Testis (tissue), 2 donors: ENCODE results near the gene PCDHGA2.
"Not testable (repeated sequence)": the region's sequence is repeated elsewhere in the genome, so short reads cannot be mapped to it uniquely, and the experiment has no call there.

Source experiments
- POLR2A ChIP-seq: fragments of 450-650 bp; IDR thresholded peaks from one replicate; pipeline ENCODE4 v1.6.1; 2017; ENCODE audit warnings: antibody characterized with exemption, mild to moderate bottlenecking, moderate library complexity
- TF ChIP-seq, protein P1 (sequence below), 3 experiments: fragments of 450-650 bp in 2 of 3; fragments of 200-600 bp in 1 of 3; sonication (generic) in 1 of 3; IDR thresholded peaks; one replicate each; pipeline ENCODE4 v1.5.1; 2016 to 2019; ENCODE audit warnings: antibody characterized with exemption in 3 of 3, mild to moderate bottlenecking in 2 of 3, moderate library complexity in 1 of 3

DNA sequence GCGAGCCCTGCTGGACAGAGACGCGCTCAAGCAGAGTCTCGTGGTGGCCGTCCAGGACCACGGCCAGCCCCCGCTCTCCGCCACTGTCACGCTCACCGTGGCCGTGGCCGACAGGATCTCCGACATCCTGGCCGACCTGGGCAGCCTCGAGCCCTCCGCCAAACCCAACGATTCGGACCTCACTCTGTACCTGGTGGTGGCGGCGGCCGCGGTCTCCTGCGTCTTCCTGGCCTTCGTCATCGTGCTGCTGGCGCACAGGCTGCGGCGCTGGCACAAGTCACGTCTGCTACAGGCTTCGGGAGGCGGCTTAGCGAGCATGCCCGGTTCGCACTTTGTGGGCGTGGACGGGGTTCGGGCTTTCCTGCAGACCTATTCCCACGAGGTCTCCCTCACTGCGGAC, 6.0 kb upstream of the PCDHGA2 start:
- TF ChIP-seq, protein P1, sequence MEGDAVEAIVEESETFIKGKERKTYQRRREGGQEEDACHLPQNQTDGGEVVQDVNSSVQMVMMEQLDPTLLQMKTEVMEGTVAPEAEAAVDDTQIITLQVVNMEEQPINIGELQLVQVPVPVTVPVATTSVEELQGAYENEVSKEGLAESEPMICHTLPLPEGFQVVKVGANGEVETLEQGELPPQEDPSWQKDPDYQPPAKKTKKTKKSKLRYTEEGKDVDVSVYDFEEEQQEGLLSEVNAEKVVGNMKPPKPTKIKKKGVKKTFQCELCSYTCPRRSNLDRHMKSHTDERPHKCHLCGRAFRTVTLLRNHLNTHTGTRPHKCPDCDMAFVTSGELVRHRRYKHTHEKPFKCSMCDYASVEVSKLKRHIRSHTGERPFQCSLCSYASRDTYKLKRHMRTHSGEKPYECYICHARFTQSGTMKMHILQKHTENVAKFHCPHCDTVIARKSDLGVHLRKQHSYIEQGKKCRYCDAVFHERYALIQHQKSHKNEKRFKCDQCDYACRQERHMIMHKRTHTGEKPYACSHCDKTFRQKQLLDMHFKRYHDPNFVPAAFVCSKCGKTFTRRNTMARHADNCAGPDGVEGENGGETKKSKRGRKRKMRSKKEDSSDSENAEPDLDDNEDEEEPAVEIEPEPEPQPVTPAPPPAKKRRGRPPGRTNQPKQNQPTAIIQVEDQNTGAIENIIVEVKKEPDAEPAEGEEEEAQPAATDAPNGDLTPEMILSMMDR (IDR thresholded peaks at IDR 0.05), result not testable (repeated sequence)
- TF ChIP-seq POLR2A, result not testable (repeated sequence)
